Trophoblast cell (in vitro differentiated cells and primary cell): Measurements from ENCODE around the gene KIAA2012.
A peak's percentile ranks its signal among the peaks of the same experiment; 100 is the strongest.
"Not testable (repeated sequence)": the region's sequence is repeated elsewhere in the genome, so short reads cannot be mapped to it uniquely, and the experiment has no call there.

Experiments
- DNase-seq, 2 donors: peaks; one replicate each; pipeline ENCODE4 v3.0.0-alpha.2; 2016
- H2AFZ ChIP-seq: 2 replicates; pipeline ENCODE4 v1.6.1; 2013; ENCODE audit warnings: low read length, moderate library complexity, mild to moderate bottlenecking; ENCODE audit not compliant: insufficient read depth, poor library complexity
- H2AK5ac ChIP-seq: 2 replicates; pipeline ENCODE4 v1.6.1; 2013; ENCODE audit warnings: mild to moderate bottlenecking, low read length
- H2BK120ac ChIP-seq: 2 replicates; pipeline ENCODE4 v1.6.1; 2013; ENCODE audit warnings: low read length, mild to moderate bottlenecking, moderate library complexity; ENCODE audit not compliant: insufficient read depth, poor library complexity
- H2BK12ac ChIP-seq: 2 replicates; pipeline ENCODE4 v1.6.1; 2013; ENCODE audit warnings: mild to moderate bottlenecking, low read length, moderate library complexity
- H2BK5ac ChIP-seq: 2 replicates; pipeline ENCODE4 v1.6.1; 2013; ENCODE audit warnings: low read length, low read depth, moderate library complexity, mild to moderate bottlenecking; ENCODE audit not compliant: poor library complexity
- H3K14ac ChIP-seq: 2 replicates; pipeline ENCODE4 v1.6.1; 2013; ENCODE audit warnings: mild to moderate bottlenecking, low read length
- H3K18ac ChIP-seq: 2 replicates; pipeline ENCODE4 v1.6.1; 2013; ENCODE audit warnings: mild to moderate bottlenecking, low read length
- H3K23ac ChIP-seq: 2 replicates; pipeline ENCODE4 v1.6.1; 2013; ENCODE audit warnings: low read length
- H3K27ac ChIP-seq: 2 replicates; pipeline ENCODE4 v1.5.1; 2013; ENCODE audit warnings: low read depth, mild to moderate bottlenecking, inconsistent platforms, low read length, moderate library complexity
- H3K27me3 ChIP-seq: 2 replicates; pipeline ENCODE4 v1.6.1; 2013; ENCODE audit warnings: inconsistent platforms, mild to moderate bottlenecking, low read length, moderate library complexity; ENCODE audit not compliant: insufficient read depth
- H3K36me3 ChIP-seq, 2 experiments: 1 replicate in 1 of 2; 2 replicates in 1 of 2; pipeline ENCODE4 v1.6.1; 2013; ENCODE audit warnings: low read length in 2 of 2, mild to moderate bottlenecking in 2 of 2, moderate library complexity in 1 of 2; ENCODE audit not compliant: insufficient read depth in 2 of 2, control insufficient read depth in 1 of 2
- H3K4ac ChIP-seq: 2 replicates; pipeline ENCODE4 v1.6.1; 2013; ENCODE audit warnings: low read depth, mild to moderate bottlenecking, low read length, moderate library complexity
- H3K4me1 ChIP-seq, 2 experiments: 1 replicate in 1 of 2; 2 replicates in 1 of 2; pipeline ENCODE4 v1.6.1; 2013; ENCODE audit warnings: low read length in 2 of 2, mild to moderate bottlenecking in 2 of 2, moderate library complexity in 1 of 2; ENCODE audit not compliant: insufficient read depth in 2 of 2, control insufficient read depth in 1 of 2
- H3K4me2 ChIP-seq: 2 replicates; pipeline ENCODE4 v1.6.1; 2013; ENCODE audit warnings: inconsistent platforms, mild to moderate bottlenecking, low read length, moderate library complexity
- H3K4me3 ChIP-seq: 2 replicates; pipeline ENCODE4 v1.5.1; 2013; ENCODE audit warnings: mild to moderate bottlenecking, low read depth, low read length, inconsistent platforms
- H3K79me1 ChIP-seq: one replicate; pipeline ENCODE4 v1.6.1; 2013; ENCODE audit warnings: low read length
- H3K79me2 ChIP-seq: 2 replicates; pipeline ENCODE4 v1.6.1; 2013; ENCODE audit warnings: low read length, mild to moderate bottlenecking; ENCODE audit not compliant: control insufficient read depth, insufficient read depth, poor library complexity
- H3K9ac ChIP-seq: 2 replicates; pipeline ENCODE4 v1.6.1; 2013; ENCODE audit warnings: mild to moderate bottlenecking, low read length
- H3K9me3 ChIP-seq: 2 replicates; pipeline ENCODE4 v1.6.1; 2013; ENCODE audit warnings: low read depth, mild to moderate bottlenecking, control low read depth, inconsistent platforms, low read length; ENCODE audit not compliant: insufficient read depth
- H4K12ac ChIP-seq: 2 replicates; pipeline ENCODE4 v1.6.1; 2013; ENCODE audit warnings: low read depth, mild to moderate bottlenecking, low read length, moderate library complexity
- H4K8ac ChIP-seq: 2 replicates; pipeline ENCODE4 v1.6.1; 2013; ENCODE audit warnings: low read depth, mild to moderate bottlenecking, low read length, moderate library complexity
- H4K91ac ChIP-seq: one replicate; pipeline ENCODE4 v1.6.1; 2013; ENCODE audit warnings: low read depth, mild to moderate bottlenecking, low read length, moderate library complexity
- WGBS: extraction: QIAGEN DNeasy Blood & Tissue Kit; methylation state at CpG from one replicate; pipeline ENCODE4 v1.1.7; 2013; ENCODE audit warnings: missing lambda C conversion rate; ENCODE audit not compliant: insufficient read length, insufficient coverage; ENCODE audit errors: extremely low coverage; 5-methylcytosine and 5-hydroxymethylcytosine counted together

KIAA2012 gene

GRCh38 chr2:202237787-202238233 lies 164.8 kb downstream of the KIAA2012 start:
- H2BK12ac ChIP-seq = no peak overlapping the region
- H3K4ac ChIP-seq = peak overlapping the region; percentile 50
- no CpG with 5 or more reads among the region's 30 CpGs for WGBS
- peak overlapping the region; percentile 88 for H4K8ac ChIP-seq
- peak overlapping the region; percentile 22 for H3K18ac ChIP-seq
- no peak overlapping the region for H4K12ac ChIP-seq
- H2BK5ac ChIP-seq = no peak overlapping the region
- peak; percentile 52 to 55 for DNase-seq
- no peaks in the 10 kb centered on the region for H3K27me3 ChIP-seq
- peak overlapping the region; percentile 74 for H2AFZ ChIP-seq
- peak overlapping the region; percentile 20 for H4K91ac ChIP-seq
- no peak overlapping the region for H3K23ac ChIP-seq
- H3K4me3 ChIP-seq = peak overlapping the region; percentile 95
- peak overlapping the region; percentile 24 for H2AK5ac ChIP-seq
- H3K14ac ChIP-seq = peak overlapping the region; percentile 38
- peaks cover 15% of the 10 kb centered on the region for H3K79me2 ChIP-seq
- peaks cover 1 to 3% of the 10 kb centered on the region in 2 experiments for H3K36me3 ChIP-seq
- no peaks in the 10 kb centered on the region for H3K9me3 ChIP-seq
- H3K4me2 ChIP-seq = peak overlapping the region; percentile 89
- H3K4me1 ChIP-seq = peaks cover 2 to 8% of the 10 kb centered on the region in 2 experiments
- H2BK120ac ChIP-seq = peak overlapping the region; percentile 20
- H3K9ac ChIP-seq = peak overlapping the region; percentile 90
- H3K27ac ChIP-seq = no peak overlapping the region
- peaks cover 2% of the 10 kb centered on the region for H3K79me1 ChIP-seq

GRCh38 chr2:202238234-202239197 lies 165.5 kb downstream of the KIAA2012 start, which contains the start of gene SUMO1:
Gene SUMO1, minus strand, starts transcription at chr2:202238597. Its CDS starts 146 bp downstream, at chr2:202238451.
- peaks cover 15% of the 10 kb centered on the region for H3K79me2 ChIP-seq
- WGBS = no CpG with 5 or more reads among the region's 54 CpGs

GRCh38 chr2:202247710-202248109 lies 174.7 kb downstream of the KIAA2012 start:
- not testable (repeated sequence) for H4K12ac ChIP-seq, H3K14ac ChIP-seq, DNase-seq, H3K79me2 ChIP-seq, H3K4me1 ChIP-seq, H3K4ac ChIP-seq, H3K79me1 ChIP-seq, H3K27ac ChIP-seq, H3K9ac ChIP-seq, H2BK120ac ChIP-seq, H3K23ac ChIP-seq, H3K4me3 ChIP-seq, H3K36me3 ChIP-seq, H2BK5ac ChIP-seq, H3K27me3 ChIP-seq, H3K9me3 ChIP-seq, H2BK12ac ChIP-seq, H3K4me2 ChIP-seq, H4K91ac ChIP-seq, H2AFZ ChIP-seq, H3K18ac ChIP-seq, H4K8ac ChIP-seq, H2AK5ac ChIP-seq
- no CpG with 5 or more reads among the region's 5 CpGs for WGBS

More at GRCh38 chr2:202238234-202239197, 165.5 kb downstream of the KIAA2012 start, which contains the start of gene SUMO1:
- Histone ChIP-seq H3K27ac (peak within 1 kb of the TSS; percentile 35), H3K4me2 (peak within 1 kb of the TSS; percentile 89), H3K4me3 (peak within 1 kb of the TSS; percentile 95), H3K9me3 (no peaks in the 10 kb centered on the region), H3K4ac (peak within 1 kb of the TSS; percentile 58), H4K12ac (peak within 1 kb of the TSS; percentile 96), H3K36me3 (peaks cover 0 to 1% of the 10 kb centered on the region in 2 experiments), H2AFZ (peak within 1 kb of the TSS; percentile 80), H3K9ac (peak within 1 kb of the TSS; percentile 90), H2BK120ac (peak within 1 kb of the TSS; percentile 20), H3K79me1 (peaks cover 2% of the 10 kb centered on the region), H3K23ac (no peak within 1 kb of the TSS), H4K8ac (peak within 1 kb of the TSS; percentile 93), H2AK5ac (peak within 1 kb of the TSS; percentile 24), H2BK12ac (no peak within 1 kb of the TSS), H3K18ac (peak within 1 kb of the TSS; percentile 67), H2BK5ac (no peak within 1 kb of the TSS), H3K14ac (peak within 1 kb of the TSS; percentile 82), H4K91ac (peak within 1 kb of the TSS; percentile 74), H3K27me3 (no peaks in the 10 kb centered on the region), H3K4me1 (peaks cover 2 to 8% of the 10 kb centered on the region in 2 experiments)
- peak; percentile 77 to 88 for DNase-seq

DNA sequence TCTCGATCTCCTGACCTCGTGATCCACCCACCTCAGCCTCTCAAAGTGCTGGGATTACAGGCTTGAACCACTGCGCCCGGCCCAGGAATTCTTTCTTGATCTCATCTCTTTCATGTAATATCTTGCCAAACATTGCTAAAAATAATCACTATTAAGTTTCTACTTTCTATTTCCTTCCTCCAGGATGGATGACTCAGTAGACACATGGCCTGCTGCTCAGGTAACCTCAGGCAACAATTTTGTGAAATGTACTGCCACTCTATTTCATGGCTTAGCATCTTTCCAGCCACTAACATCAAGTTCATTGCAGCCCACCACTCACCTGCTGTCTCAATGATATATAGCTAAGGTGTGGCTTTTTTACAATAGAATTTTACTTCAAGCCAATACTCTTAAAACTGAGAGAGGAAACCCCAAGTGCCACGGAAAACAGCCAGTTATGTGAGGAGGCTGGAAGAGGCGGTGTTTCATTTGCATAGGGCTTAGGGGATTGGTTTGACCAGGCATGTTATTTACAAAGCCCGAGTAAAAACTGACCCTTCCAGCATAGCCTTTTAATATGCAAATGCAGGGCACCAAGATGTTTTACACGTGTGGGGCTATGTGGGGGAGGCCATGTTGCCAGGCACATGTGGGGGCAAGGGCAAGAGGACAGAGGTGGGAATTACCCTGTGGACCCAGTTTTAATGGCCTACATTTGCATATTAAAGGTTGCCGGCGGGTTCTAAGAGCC lies 176.6 kb downstream of the KIAA2012 start:
- Histone ChIP-seq H2BK12ac (no peak overlapping the region), H3K79me1 (no peaks in the 10 kb centered on the region), H3K4me3 (no peak overlapping the region), H3K14ac (no peak overlapping the region), H3K18ac (no peak overlapping the region), H3K27ac (no peak overlapping the region), H3K4me2 (peak overlapping the region; percentile 17), H4K91ac (no peak overlapping the region), H3K9ac (no peak overlapping the region), H3K36me3 (no peaks in the 10 kb centered on the region), H3K4ac (no peak overlapping the region), H2AK5ac (no peak overlapping the region), H4K12ac (no peak overlapping the region), H4K8ac (no peak overlapping the region), H3K23ac (no peak overlapping the region), H2BK5ac (no peak overlapping the region), H2BK120ac (no peak overlapping the region), H3K27me3 (no peaks in the 10 kb centered on the region), H2AFZ (peak overlapping the region; percentile 75), H3K4me1 (no peaks in the 10 kb centered on the region), H3K9me3 (no peaks in the 10 kb centered on the region), H3K79me2 (no peaks in the 10 kb centered on the region)
- WGBS = no CpG with 5 or more reads among the region's 10 CpGs
- peak; percentile 19 to 60 for DNase-seq
